B cell (primary cell): ENCODE measurements around the gene CCND1.

Source experiments
- CTCF ChIP-seq: fragments of 200-600 bp; IDR thresholded peaks from one replicate; pipeline ENCODE4 v1.8.0; 2022; ENCODE audit warnings: antibody characterized with exemption, mild to moderate bottlenecking
- EZH2 ChIP-seq: IDR thresholded peaks from 2 replicates; pipeline ENCODE4 v1.6.1; 2012; ENCODE audit warnings: borderline replicate concordance, low read depth, mild to moderate bottlenecking, moderate library complexity, low read length; ENCODE audit not compliant: insufficient read depth, poor library complexity, severe bottlenecking

GRCh38 chr11:69666752-69667536 lies 26.0 kb downstream of the CCND1 start:
- TF ChIP-seq CTCF (no peak), EZH2 (no peak)
